OCI-LY1 (cell line): ENCODE data around the gene CEP78.

Source experiments
- H2AFZ ChIP-seq: fragments of 200-600 bp; sonication (generic), shearing (Covaris generic); 2 replicates; pipeline ENCODE4 v1.6.0; 2014; ENCODE audit warnings: antibody characterized with exemption, mild to moderate bottlenecking, low read length
- H3F3A ChIP-seq: fragments of 200-600 bp; sonication (generic), shearing (Covaris generic); 2 replicates; pipeline ENCODE4 v1.6.0; 2014; ENCODE audit warnings: mild to moderate bottlenecking, antibody characterized with exemption, low read length, moderate library complexity; ENCODE audit not compliant: insufficient read depth
- H3K27ac ChIP-seq: fragments of 200-600 bp; sonication (generic); 2 replicates; pipeline ENCODE4 v1.5.1; 2014; ENCODE audit warnings: low read length, mixed run types, mild to moderate bottlenecking, low read depth; ENCODE audit not compliant: poor library complexity, severe bottlenecking
- H3K27me3 ChIP-seq: fragments of 200-600 bp; sonication (generic); 2 replicates; pipeline ENCODE4 v1.6.0; 2014; ENCODE audit warnings: antibody characterized with exemption, mild to moderate bottlenecking, low read length, moderate library complexity; ENCODE audit not compliant: insufficient read depth
- H3K36me3 ChIP-seq: fragments of 200-600 bp; sonication (generic); 2 replicates; pipeline ENCODE4 v1.6.1; 2014; ENCODE audit warnings: mild to moderate bottlenecking, antibody characterized with exemption, low read length, moderate library complexity, mixed read lengths; ENCODE audit not compliant: insufficient read depth
- H3K4me1 ChIP-seq: fragments of 200-600 bp; sonication (generic); 2 replicates; pipeline ENCODE4 v1.5.1; 2014; ENCODE audit warnings: mild to moderate bottlenecking, low read length, moderate library complexity; ENCODE audit not compliant: insufficient read depth, severe bottlenecking
- H3K4me2 ChIP-seq: fragments of 200-600 bp; sonication (generic), shearing (Covaris generic); 2 replicates; pipeline ENCODE4 v1.6.1; 2014; ENCODE audit warnings: low read length
- H3K4me3 ChIP-seq: fragments of 200-600 bp; sonication (generic); 2 replicates; pipeline ENCODE4 v1.5.1; 2014; ENCODE audit warnings: low read length, low read depth, mild to moderate bottlenecking, mixed read lengths; ENCODE audit not compliant: poor library complexity, severe bottlenecking
- H3K79me2 ChIP-seq: fragments of 200-600 bp; shearing (Covaris generic); 2 replicates; pipeline ENCODE4 v1.6.1; 2016; ENCODE audit warnings: mixed run types, low read length, mixed read lengths; ENCODE audit not compliant: insufficient read depth
- H3K9ac ChIP-seq: fragments of 200-600 bp; sonication (generic), shearing (Covaris generic); 2 replicates; pipeline ENCODE4 v1.6.1; 2014; ENCODE audit warnings: mild to moderate bottlenecking, low read length, mixed read lengths
- H3K9me2 ChIP-seq: fragments of 200-600 bp; sonication (generic), shearing (Covaris generic); 2 replicates; pipeline ENCODE4 v1.6.1; 2014; ENCODE audit warnings: low read depth, mild to moderate bottlenecking, low read length, mixed read lengths
- H3K9me3 ChIP-seq: fragments of 200-600 bp; shearing (Covaris generic); 2 replicates; pipeline ENCODE4 v1.6.1; 2014; ENCODE audit warnings: low read length, mixed read lengths
- H4K20me1 ChIP-seq: fragments of 200-600 bp; sonication (generic), shearing (Covaris generic); 2 replicates; pipeline ENCODE4 v1.6.0; 2016; ENCODE audit warnings: mild to moderate bottlenecking, low read length; ENCODE audit not compliant: insufficient read depth
- EZH2 ChIP-seq: fragments of 200-600 bp; sonication (generic), shearing (Covaris generic); IDR thresholded peaks from 2 replicates; pipeline ENCODE4 v1.8.0; 2017; ENCODE audit warnings: borderline replicate concordance, mixed run types, mild to moderate bottlenecking, antibody characterized with exemption, low read length, moderate library complexity, mixed read lengths
- TF ChIP-seq, protein P1 (sequence below): fragments of 200-600 bp; sonication (generic), shearing (Covaris generic); IDR thresholded peaks from 2 replicates; pipeline ENCODE4 v1.5.1; 2017; ENCODE audit warnings: mild to moderate bottlenecking, antibody characterized with exemption, low read length, moderate library complexity, mixed read lengths

The CEP78 gene

DNA sequence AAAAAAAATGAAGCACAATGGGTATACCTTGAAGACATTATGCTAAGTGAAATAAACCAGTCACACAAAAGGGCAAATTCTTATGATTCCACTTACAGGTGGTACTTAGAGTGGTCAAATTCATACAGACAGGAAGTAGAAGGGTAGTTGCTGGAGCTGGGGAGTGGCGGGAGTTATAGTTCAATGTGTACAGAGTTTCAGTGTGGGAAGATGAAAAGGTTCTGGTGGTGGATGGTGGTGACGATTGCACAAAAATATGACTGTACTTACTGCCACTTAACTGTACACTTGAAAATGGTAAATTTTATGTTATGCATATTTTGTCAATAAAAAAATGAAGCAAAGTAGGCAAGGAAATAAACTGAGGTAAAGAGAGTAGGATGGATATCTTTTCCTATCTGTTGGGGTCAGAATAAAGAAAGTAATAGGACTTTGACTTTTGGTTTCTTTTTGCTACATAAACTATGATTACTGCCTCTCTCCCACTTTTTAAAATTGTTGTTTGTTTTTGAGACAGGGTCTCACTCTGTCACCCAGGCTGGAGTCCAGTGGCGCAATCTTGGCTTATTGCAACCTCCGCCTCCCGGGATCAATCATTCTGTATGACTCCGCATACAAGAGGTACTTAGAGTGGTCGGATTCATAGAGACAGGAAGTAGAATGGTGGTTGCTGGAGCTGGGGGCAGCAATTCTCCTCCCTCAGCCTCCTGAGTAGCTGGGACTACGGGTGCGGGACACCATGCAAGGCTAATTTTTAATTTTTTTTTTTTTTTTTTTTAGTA, 57.0 kb downstream of the CEP78 start:
- Histone ChIP-seq H3K4me2 (peak overlapping the region; percentile 38; the same call in 1 of the 2 replicates), H3K9me2 (no peaks in the 10 kb centered on the region), H3K27me3 (no peaks in the 10 kb centered on the region), H3K4me3 (peak overlapping the region; percentile 21), H4K20me1 (no peaks in the 10 kb centered on the region), H2AFZ (no peak overlapping the region), H3K4me1 (peaks cover 10% of the 10 kb centered on the region), H3F3A (no peaks in the 10 kb centered on the region), H3K9me3 (no peaks in the 10 kb centered on the region), H3K9ac (no peak overlapping the region), H3K79me2 (no peaks in the 10 kb centered on the region), H3K36me3 (no peaks in the 10 kb centered on the region), H3K27ac (no peak overlapping the region)
- no peak for TF ChIP-seq EZH2
- TF ChIP-seq, protein P1, sequence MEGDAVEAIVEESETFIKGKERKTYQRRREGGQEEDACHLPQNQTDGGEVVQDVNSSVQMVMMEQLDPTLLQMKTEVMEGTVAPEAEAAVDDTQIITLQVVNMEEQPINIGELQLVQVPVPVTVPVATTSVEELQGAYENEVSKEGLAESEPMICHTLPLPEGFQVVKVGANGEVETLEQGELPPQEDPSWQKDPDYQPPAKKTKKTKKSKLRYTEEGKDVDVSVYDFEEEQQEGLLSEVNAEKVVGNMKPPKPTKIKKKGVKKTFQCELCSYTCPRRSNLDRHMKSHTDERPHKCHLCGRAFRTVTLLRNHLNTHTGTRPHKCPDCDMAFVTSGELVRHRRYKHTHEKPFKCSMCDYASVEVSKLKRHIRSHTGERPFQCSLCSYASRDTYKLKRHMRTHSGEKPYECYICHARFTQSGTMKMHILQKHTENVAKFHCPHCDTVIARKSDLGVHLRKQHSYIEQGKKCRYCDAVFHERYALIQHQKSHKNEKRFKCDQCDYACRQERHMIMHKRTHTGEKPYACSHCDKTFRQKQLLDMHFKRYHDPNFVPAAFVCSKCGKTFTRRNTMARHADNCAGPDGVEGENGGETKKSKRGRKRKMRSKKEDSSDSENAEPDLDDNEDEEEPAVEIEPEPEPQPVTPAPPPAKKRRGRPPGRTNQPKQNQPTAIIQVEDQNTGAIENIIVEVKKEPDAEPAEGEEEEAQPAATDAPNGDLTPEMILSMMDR, result no peak

DNA sequence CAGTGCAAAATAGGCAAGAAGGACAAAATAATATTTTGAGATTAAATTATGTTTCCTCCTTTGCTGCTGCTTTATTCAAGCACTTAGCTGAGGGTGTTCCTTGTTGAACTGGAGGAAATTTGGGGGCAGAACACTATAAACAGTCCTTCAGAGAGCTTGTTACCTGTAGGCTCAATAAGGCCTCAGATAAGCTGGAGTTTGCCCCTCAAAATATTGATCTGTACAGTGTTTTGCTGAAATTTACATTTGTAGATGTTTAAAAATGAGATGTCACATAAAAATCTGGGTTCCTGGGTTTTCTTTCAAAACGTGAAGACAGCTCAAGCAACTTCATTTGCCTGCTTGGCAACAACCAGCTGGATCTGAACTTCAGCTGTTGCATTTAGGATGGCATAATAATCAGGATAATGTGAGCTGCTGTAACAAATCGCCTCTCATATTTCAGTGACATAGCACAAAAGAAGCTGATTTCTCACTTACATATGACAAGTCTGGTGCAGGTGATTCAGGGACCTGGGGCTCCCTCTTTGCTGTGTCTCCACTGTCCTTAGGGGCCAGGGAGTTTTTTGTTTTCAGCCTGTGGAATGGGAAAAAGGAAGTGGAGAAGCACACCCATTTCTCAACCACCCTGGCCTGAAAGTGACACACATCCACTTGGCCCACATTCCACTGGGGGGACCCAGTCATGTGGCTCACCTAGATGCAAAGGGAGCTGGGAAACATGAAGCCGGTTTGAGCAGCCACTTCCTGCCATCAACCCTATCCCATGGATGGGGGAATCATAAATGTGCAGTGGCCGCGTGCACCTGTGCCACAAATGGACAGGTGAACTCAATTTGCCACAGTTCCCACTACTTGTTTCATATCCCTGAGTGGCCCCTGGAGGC, 58.7 kb downstream of the CEP78 start:
- no peaks in the 10 kb centered on the region for H3K9me3 ChIP-seq
- no peaks in the 10 kb centered on the region for H3K9me2 ChIP-seq
- no peaks in the 10 kb centered on the region for H4K20me1 ChIP-seq
- no peaks in the 10 kb centered on the region for H3K36me3 ChIP-seq
- no peak overlapping the region for H3K9ac ChIP-seq
- peaks cover 20% of the 10 kb centered on the region for H3K4me1 ChIP-seq
- H3K4me3 ChIP-seq, result no peak overlapping the region
- TF ChIP-seq EZH2, result no peak
- TF ChIP-seq, protein P1, result no peak
- H3K27ac ChIP-seq, result no peak overlapping the region
- H3K4me2 ChIP-seq, result no peak overlapping the region
- H2AFZ ChIP-seq, result no peak overlapping the region
- no peaks in the 10 kb centered on the region for H3K27me3 ChIP-seq
- H3K79me2 ChIP-seq, result peaks cover 8% of the 10 kb centered on the region; the same call in 1 of the 2 replicates
- H3F3A ChIP-seq, result no peaks in the 10 kb centered on the region

DNA sequence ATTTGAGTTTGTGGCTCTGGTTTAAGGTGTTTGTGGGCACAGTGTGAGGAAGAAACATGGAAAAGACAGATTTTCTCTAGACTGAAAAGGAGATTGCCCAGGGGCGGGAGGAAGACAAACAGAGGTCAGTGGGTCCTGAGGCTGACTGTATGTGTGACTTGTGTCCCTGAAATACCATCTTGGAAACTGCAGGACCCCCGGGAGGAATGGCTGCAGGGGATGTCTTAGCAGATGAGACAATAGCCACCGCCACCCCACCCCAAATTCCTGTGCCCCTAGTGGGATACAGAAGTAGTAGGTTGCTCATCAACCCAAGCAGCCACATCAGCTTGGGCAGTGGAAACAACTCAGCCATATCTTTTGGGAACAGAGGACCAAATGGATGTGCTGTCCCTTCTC, 59.3 kb downstream of the CEP78 start:
- no peaks in the 10 kb centered on the region for H3K27me3 ChIP-seq
- TF ChIP-seq, protein P1, result no peak
- no peak for TF ChIP-seq EZH2
- H3K9ac ChIP-seq, result no peak overlapping the region
- no peaks in the 10 kb centered on the region for H3K9me3 ChIP-seq
- no peak overlapping the region for H3K27ac ChIP-seq
- no peak overlapping the region for H3K4me3 ChIP-seq
- no peaks in the 10 kb centered on the region for H3K9me2 ChIP-seq
- H3K4me1 ChIP-seq, result peaks cover 20% of the 10 kb centered on the region
- H4K20me1 ChIP-seq, result no peaks in the 10 kb centered on the region
- H3F3A ChIP-seq, result no peaks in the 10 kb centered on the region
- no peak overlapping the region for H3K4me2 ChIP-seq
- H3K36me3 ChIP-seq, result peaks cover 2% of the 10 kb centered on the region; the same call in 1 of the 2 replicates
- no peak overlapping the region for H2AFZ ChIP-seq
- H3K79me2 ChIP-seq, result peaks cover 8% of the 10 kb centered on the region; the same call in 1 of the 2 replicates
